GM21529 (cell line): ENCODE data around the gene USF3.
A peak's percentile ranks its signal among the peaks of the same experiment; 100 is the strongest.

ENCODE experiments used
- ATAC-seq: cut with Tn5 transposase; IDR thresholded peaks from one replicate; pipeline ENCODE4 v1.9.1; 2021; ENCODE audit not compliant: unreplicated experiment

Gene USF3

GRCh38 chr3:113607219-113607596, 89.2 kb downstream of the USF3 start:
- ATAC-seq: no peak

- peak; percentile 99 for ATAC-seq
Observed at GRCh38 chr3:113606539-113607218, 89.8 kb downstream of the USF3 start.

- ATAC-seq: no peak
Observed at GRCh38 chr3:113602836-113603235, 93.6 kb downstream of the USF3 start.

GRCh38 chr3:113602256-113602655, 94.2 kb downstream of the USF3 start:
- no peak for ATAC-seq

- no peak for ATAC-seq
Observed at GRCh38 chr3:113601240-113601639, 95.2 kb downstream of the USF3 start.

GRCh38 chr3:113600418-113601182, 95.8 kb downstream of the USF3 start:
- ATAC-seq: no peak
